ENCODE measurements around the gene SETD9. TPM values are rescaled to one million over a fixed set of nuclear protein-coding genes. Genes with fewer than 3 reads are reported as not detected.

SETD9 gene
- total and polyA plus RNA-seq, 2 of the 13 experiments (the other 11 are each of a cell fraction or from before 2014, with no cell fraction given), result 4.8 to 17.8 TPM

- Histone ChIP-seq H3K9ac (ENCODE audit: insufficient read depth, low read depth, low read length) (no peak overlapping the region), H3K4me1 (ENCODE audit: insufficient read depth, low read length) (peaks cover 17% of the 10 kb centered on the region), H3K4me2 (ENCODE audit: low read depth, low read length) (no peak overlapping the region), H3K27ac (ENCODE audit: extremely low read length, insufficient read depth, low read length) (no peak overlapping the region), H3K79me2 (ENCODE audit: insufficient read depth, low read length) (no peaks in the 10 kb centered on the region), H3K9me3 (ENCODE audit: low read length) (no peaks in the 10 kb centered on the region), H4K20me1 (ENCODE audit: insufficient read depth, low read length) (no peaks in the 10 kb centered on the region), H2AFZ (ENCODE audit: low read length) (no peak overlapping the region), H3K4me3 (replicated peaks in 1 of 3; ENCODE audit: insufficient read depth in 1 of 3, low read depth in 2 of 3, low read length in 3 of 3) (no peak overlapping the region), H3K36me3 (replicated peaks in 1 of 2; ENCODE audit: control insufficient read depth in 1 of 2, insufficient read depth in 2 of 2, low read length in 2 of 2) (no peaks in the 10 kb centered on the region), H3K27me3 (ENCODE audit: control insufficient read depth in 1 of 2, insufficient read depth in 2 of 2, low read length in 2 of 2) (peaks cover 0 to 14% of the 10 kb centered on the region in 2 experiments; a peak in 2 of 5 replicates)
- POLR2A ChIA-PET, result no interaction called here
- CTCF ChIA-PET (ENCODE audit: low intra/inter-chr PET ratio, low total read pairs), result no interaction called here
- ATAC-seq (no peak), DNase-seq (ENCODE audit: low spot score) (no peak), FAIRE-seq (no peak)
- no TSS peak for BruUV-seq (replicated peaks)
- intact Hi-C loops (cut with micrococcal nuclease; ENCODE audit: unreplicated experiment) (no loop called here), in situ Hi-C loops (cut with HindIII; ENCODE audit: extremely low pct_ligation_motif_present, low pct_unique_long_range_greater_than_20kb) (loop anchor here (25.0 kb wide), 1 partner anchor 179 kb away; no protein-coding TSS in a partner anchor)
- TF ChIP-seq ZNF337 (CRISPR knock-in tag; IDR thresholded peaks at IDR 0.05; ENCODE audit: borderline replicate concordance, low read depth), result no peak
- no peak for TF ChIP-seq BORCS8-MEF2B (CRISPR knock-in tag; IDR thresholded peaks at IDR 0.05)
- 44% methylated on average over 2 of the region's 2 CpGs for WGBS (ENCODE audit: low lambda C conversion rate)
These were observed 49.2 kb downstream of the SETD9 start for GRCh38 chr5:56958595-56958994.

DNA sequence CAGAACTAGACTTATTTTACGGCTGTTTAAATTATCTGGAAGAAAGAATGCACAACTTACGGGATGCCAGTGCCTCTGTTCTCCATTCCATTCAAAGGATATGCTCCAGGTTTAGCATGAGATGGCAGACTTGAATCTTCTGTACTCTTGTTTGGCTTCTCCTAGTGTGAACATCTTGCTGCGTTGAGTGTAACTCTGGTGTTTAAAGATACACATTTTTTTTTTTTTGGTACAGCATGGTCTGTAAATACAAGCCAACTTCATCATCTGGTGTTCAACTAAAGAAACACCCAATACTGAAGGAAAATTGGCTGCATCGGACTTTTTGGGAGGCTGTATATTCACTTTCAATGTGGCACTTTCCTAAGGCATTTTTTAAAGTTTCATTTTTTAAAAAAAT, 49.9 kb downstream of the SETD9 start:
- no TSS peak for BruUV-seq (replicated peaks)
- ChIA-PET CTCF (ENCODE audit: low intra/inter-chr PET ratio, low total read pairs) (no interaction called here), POLR2A (no interaction called here)
- FAIRE-seq, result no peak
- in situ Hi-C loops (cut with HindIII; ENCODE audit: extremely low pct_ligation_motif_present, low pct_unique_long_range_greater_than_20kb), result loop anchor here (25.0 kb wide), 1 partner anchor 178 kb away; no protein-coding TSS in a partner anchor
- TF ChIP-seq BHLHE40 (IDR thresholded peaks at IDR 0.05; ENCODE audit: low read length) (no peak), CHD2 (IDR thresholded peaks at IDR 0.05; ENCODE audit: low read depth, low read length) (no peak), ZNF75D (CRISPR knock-in tag; IDR thresholded peaks at IDR 0.05; ENCODE audit: borderline replicate concordance) (no peak), ZNF12 (CRISPR knock-in tag; IDR thresholded peaks at IDR 0.05) (no peak), AGO1 (IDR thresholded peaks at IDR 0.05; ENCODE audit: low read depth, low read length, poor library complexity, severe bottlenecking) (no peak)
- Histone ChIP-seq H3K36me3 (replicated peaks in 1 of 2; ENCODE audit: control insufficient read depth in 1 of 2, insufficient read depth in 2 of 2, low read length in 2 of 2) (no peaks in the 10 kb centered on the region), H4K20me1 (ENCODE audit: insufficient read depth, low read length) (no peaks in the 10 kb centered on the region), H2AFZ (ENCODE audit: low read length) (no peak overlapping the region), H3K4me2 (ENCODE audit: low read depth, low read length) (no peak overlapping the region), H3K79me2 (ENCODE audit: insufficient read depth, low read length) (no peaks in the 10 kb centered on the region), H3K4me1 (ENCODE audit: insufficient read depth, low read length) (peaks cover 10% of the 10 kb centered on the region), H3K27ac (ENCODE audit: extremely low read length, insufficient read depth, low read length) (no peak overlapping the region), H3K9me3 (ENCODE audit: low read length) (no peaks in the 10 kb centered on the region), H3K27me3 (ENCODE audit: control insufficient read depth in 1 of 2, insufficient read depth in 2 of 2, low read length in 2 of 2) (peaks cover 0 to 17% of the 10 kb centered on the region in 2 experiments; a peak in 2 of 5 replicates), H3K4me3 (replicated peaks in 1 of 3; ENCODE audit: insufficient read depth in 1 of 3, low read depth in 2 of 3, low read length in 3 of 3) (no peak overlapping the region), H3K9ac (ENCODE audit: insufficient read depth, low read depth, low read length) (no peak overlapping the region)
- DNase-seq (ENCODE audit: low spot score), result no peak
- ATAC-seq, result no peak
- intact Hi-C loops (cut with micrococcal nuclease; ENCODE audit: unreplicated experiment), result no loop called here
- WGBS (ENCODE audit: low lambda C conversion rate), result 46% methylated on average over 4 of the region's 4 CpGs

Data from HepG2 (cell line).